HepG2 (cell line): ENCODE data around the gene THRAP3. TPM values are rescaled to one million over a fixed set of nuclear protein-coding genes. Genes with fewer than 3 reads are reported as not detected.

Experiments used
- BRCA1 ChIP-seq: sonication (generic); formaldehyde crosslinking; IDR thresholded peaks from 2 replicates; pipeline ENCODE4 v1.4.0; 2020; ENCODE audit warnings: missing genetic modification reagents
- CBX2 ChIP-seq, 2 experiments: fragments of 200-600 bp in 1 of 2; sonication (generic); formaldehyde crosslinking in 1 of 2; IDR thresholded peaks; 2 replicates each; pipeline versions ENCODE4 v1.7.0 to v1.8.1; 2018 to 2022; ENCODE audit warnings: low read depth in 2 of 2, low read length in 1 of 2, mild to moderate bottlenecking in 1 of 2, missing genetic modification reagents in 1 of 2
- CSRNP2 ChIP-seq: sonication (generic); formaldehyde crosslinking; conservative IDR thresholded peaks from 2 replicates; pipeline ENCODE4 v1.8.0; 2022; ENCODE audit warnings: low read depth, missing genetic modification reagents
- DMTF1 ChIP-seq: sonication (generic); formaldehyde crosslinking; IDR thresholded peaks from 2 replicates; pipeline ENCODE4 v1.4.0; 2020; ENCODE audit warnings: mild to moderate bottlenecking, missing genetic modification reagents
- DNMT1 ChIP-seq: sonication (generic); formaldehyde crosslinking; IDR thresholded peaks from 2 replicates; pipeline ENCODE4 v1.5.1; 2020; ENCODE audit warnings: mild to moderate bottlenecking, missing genetic modification reagents
- KDM5A ChIP-seq: fragments of 200-600 bp; sonication (generic); IDR thresholded peaks from 2 replicates; pipeline ENCODE4 v1.7.0; 2018; ENCODE audit warnings: antibody characterized with exemption, mild to moderate bottlenecking, low read length, borderline replicate concordance
- MBD4 ChIP-seq: IDR thresholded peaks from 2 replicates; pipeline ENCODE4 v1.6.1; 2012; ENCODE audit warnings: low read length, inconsistent platforms, borderline replicate concordance
- NFRKB ChIP-seq: fragments of 450-650 bp; IDR thresholded peaks from 2 replicates; pipeline ENCODE4 v1.6.1; 2017
- NR2F1 ChIP-seq, 2 experiments: fragments of 450-650 bp in 1 of 2; formaldehyde crosslinking in 1 of 2; IDR thresholded peaks; 2 replicates each; pipeline versions ENCODE4 v1.5.0 to v1.6.1; 2016 to 2020; ENCODE audit warnings: mild to moderate bottlenecking in 1 of 2, missing compliant biosample characterization in 1 of 2, missing genetic modification reagents in 1 of 2, moderate library complexity in 1 of 2
- PHF8 ChIP-seq: sonication (generic); formaldehyde crosslinking; IDR thresholded peaks from 2 replicates; pipeline ENCODE4 v1.5.0; 2020; ENCODE audit warnings: missing genetic modification reagents
- POGK ChIP-seq: sonication (generic); formaldehyde crosslinking; conservative IDR thresholded peaks from 2 replicates; pipeline ENCODE4 v1.8.0; 2022; ENCODE audit warnings: mild to moderate bottlenecking, moderate library complexity, missing genetic modification reagents
- RFXAP ChIP-seq: sonication (generic); formaldehyde crosslinking; IDR thresholded peaks from 2 replicates; pipeline ENCODE4 v1.4.0; 2020; ENCODE audit warnings: missing genetic modification reagents, borderline replicate concordance
- SIN3B ChIP-seq: fragments of 150-350 bp; IDR thresholded peaks from 2 replicates; pipeline ENCODE4 v1.6.1; 2014; ENCODE audit warnings: low read length
- YEATS2 ChIP-seq: sonication (generic); formaldehyde crosslinking; IDR thresholded peaks from 2 replicates; pipeline ENCODE4 v1.4.0; 2020; ENCODE audit warnings: missing genetic modification reagents, borderline replicate concordance
- ZNF124 ChIP-seq: sonication (generic); formaldehyde crosslinking; IDR thresholded peaks from 2 replicates; pipeline ENCODE4 v1.4.0; 2020; ENCODE audit warnings: missing genetic modification reagents
- ZNF383 ChIP-seq: sonication (generic); formaldehyde crosslinking; IDR thresholded peaks from 2 replicates; pipeline ENCODE4 v1.4.0; 2020; ENCODE audit warnings: missing genetic modification reagents, mild to moderate bottlenecking, borderline replicate concordance
- ZNF503 ChIP-seq: sonication (generic); formaldehyde crosslinking; IDR thresholded peaks from 2 replicates; pipeline ENCODE4 v1.4.0; 2020; ENCODE audit warnings: missing genetic modification reagents
- ZNF589 ChIP-seq: sonication (generic); formaldehyde crosslinking; conservative IDR thresholded peaks from 2 replicates; pipeline ENCODE4 v1.8.0; 2022; ENCODE audit warnings: mild to moderate bottlenecking, moderate library complexity, missing genetic modification reagents
- ZNF674 ChIP-seq: sonication (generic); formaldehyde crosslinking; IDR thresholded peaks from 2 replicates; pipeline ENCODE4 v1.5.0; 2020; ENCODE audit warnings: low read depth, mild to moderate bottlenecking, missing genetic modification reagents
- ZNF790 ChIP-seq: sonication (generic); formaldehyde crosslinking; IDR thresholded peaks from 2 replicates; pipeline ENCODE4 v1.8.0; 2022; ENCODE audit warnings: missing genetic modification reagents, mild to moderate bottlenecking, borderline replicate concordance
- ZNF792 ChIP-seq: IDR thresholded peaks from 2 replicates; pipeline ENCODE4 v1.6.1; 2016
- ZSCAN20 ChIP-seq: sonication (generic); formaldehyde crosslinking; IDR thresholded peaks from 2 replicates; pipeline ENCODE4 v1.4.0; 2020; ENCODE audit warnings: missing genetic modification reagents, mild to moderate bottlenecking, borderline replicate concordance
- ZSCAN31 ChIP-seq: sonication (generic); formaldehyde crosslinking; IDR thresholded peaks from 2 replicates; pipeline ENCODE4 v1.5.0; 2020; ENCODE audit warnings: low read depth, mild to moderate bottlenecking, missing genetic modification reagents
- polyA plus RNA-seq, 8 experiments: library from polyadenylated mRNA; depleted of rRNA in 3 of 8; stranded (reverse) in 7 of 8; unstranded in 1 of 8; fragments of >200 nt; fragmentation: Illumina TruSeq in 4 of 8; extraction: Trizol in 4 of 8; gene quantifications; 2 replicates each; pipeline versions ENCODE4 v1.2.1 to v1.2.3, GENCODE V29; 2011 to 2016; ENCODE audit warnings: low read depth in 4 of 8, missing spikeins in 1 of 8, mixed read lengths in 1 of 8; ENCODE audit not compliant: insufficient read depth in 1 of 8
- total RNA-seq, 5 experiments: library from RNA; depleted of rRNA; stranded (reverse); fragments of >200 nt; fragmentation: Illumina TruSeq; extraction: Trizol; gene quantifications; 2 replicates each; pipeline ENCODE4 v1.2.3, GENCODE V29; 2016; ENCODE audit warnings: low read depth in 1 of 5

The THRAP3 gene
- total and polyA plus RNA-seq, 2 of the 13 experiments (the other 11 are each of a cell fraction or from before 2014, with no cell fraction given), result 45.0 to 92.6 TPM

GRCh38 chr1:36306210-36306901 is 82.1 kb downstream of the THRAP3 start, which contains the start of gene SH3D21 (continued):
- TF ChIP-seq DNMT1 (CRISPR knock-in tag) (no peak), ZNF674 (CRISPR knock-in tag) (no peak), ZNF589 (CRISPR knock-in tag) (no peak), ZNF503 (no peak), MBD4 (no peak), ZNF792 (CRISPR knock-in tag) (no peak), BRCA1 (CRISPR knock-in tag) (no peak), NR2F1 (CRISPR knock-in tag; IDR thresholded peaks at IDR 0.05) (no peak), CBX2 (IDR thresholded peaks at IDR 0.05; ENCODE audit: low read depth, low read length) (no peak), CBX2 (CRISPR knock-in tag; IDR thresholded peaks at IDR 0.05; ENCODE audit: low read depth) (0 out of 2 replicates have a peak, but pooled peaks have one; percentile 65), YEATS2 (no peak), CSRNP2 (CRISPR knock-in tag) (no peak), ZSCAN31 (no peak; the same call in 1 of the 2 replicates), KDM5A (peak; percentile 56; the same call in 1 of the 2 replicates), RFXAP (CRISPR knock-in tag) (peak; percentile 17; the same call in 1 of the 2 replicates), ZNF383 (CRISPR knock-in tag) (0 out of 2 replicates have a peak, but pooled peaks have one; percentile 24), PHF8 (CRISPR knock-in tag) (peak; percentile 78), DMTF1 (CRISPR knock-in tag) (0 out of 2 replicates have a peak, but pooled peaks have one; percentile 25), POGK (no peak), ZNF790 (peak; percentile 57), ZSCAN20 (CRISPR knock-in tag) (0 out of 2 replicates have a peak, but pooled peaks have one; percentile 51), NFRKB (no peak), SIN3B (no peak), ZNF124 (CRISPR knock-in tag) (no peak)
